Duodenal mucosa (tissue), 2 donors: ENCODE data around the gene HOXB9.

Experiments used
- H3K27ac ChIP-seq: one replicate; pipeline ENCODE4 v1.7.0; 2013; ENCODE audit warnings: low read depth, low read length
- H3K27me3 ChIP-seq, 2 donors: one replicate each; pipeline ENCODE4 v1.7.0; 2013; ENCODE audit warnings: low read length in 2 of 2, control low read depth in 1 of 2; ENCODE audit not compliant: insufficient read depth in 2 of 2, control insufficient read depth in 1 of 2
- H3K36me3 ChIP-seq, 2 donors: one replicate each; pipeline ENCODE4 v1.7.0; 2013; ENCODE audit warnings: low read length in 2 of 2, control low read depth in 1 of 2; ENCODE audit not compliant: insufficient read depth in 2 of 2, control insufficient read depth in 1 of 2
- H3K4me1 ChIP-seq, 2 donors: one replicate each; pipeline ENCODE4 v1.7.0; 2013; ENCODE audit warnings: low read length in 2 of 2, control low read depth in 1 of 2; ENCODE audit not compliant: insufficient read depth in 2 of 2, control insufficient read depth in 1 of 2
- H3K4me3 ChIP-seq, 2 donors: one replicate each; pipeline ENCODE4 v1.7.0; 2013; ENCODE audit warnings: low read length in 2 of 2, low read depth in 1 of 2
- H3K9ac ChIP-seq, 2 donors: one replicate each; pipeline ENCODE4 v1.7.0; 2013; ENCODE audit warnings: low read length in 2 of 2, low read depth in 1 of 2
- H3K9me3 ChIP-seq, 2 donors: one replicate each; pipeline ENCODE4 v1.7.0; 2013; ENCODE audit warnings: low read length in 2 of 2, control low read depth in 1 of 2; ENCODE audit not compliant: control insufficient read depth in 1 of 2

The HOXB9 gene

GRCh38 chr17:48645639-48646182 is 19.6 kb upstream of the HOXB9 start:
- peaks cover 72 to 82% of the 10 kb centered on the region in 2 donors for H3K27me3 ChIP-seq
- H3K9ac ChIP-seq: no peak overlapping the region
- H3K9me3 ChIP-seq: no peaks in the 10 kb centered on the region
- no peak overlapping the region for H3K4me3 ChIP-seq
- H3K27ac ChIP-seq: no peak overlapping the region
- peaks cover 0 to 12% of the 10 kb centered on the region in 2 donors for H3K4me1 ChIP-seq
- no peaks in the 10 kb centered on the region for H3K36me3 ChIP-seq

DNA sequence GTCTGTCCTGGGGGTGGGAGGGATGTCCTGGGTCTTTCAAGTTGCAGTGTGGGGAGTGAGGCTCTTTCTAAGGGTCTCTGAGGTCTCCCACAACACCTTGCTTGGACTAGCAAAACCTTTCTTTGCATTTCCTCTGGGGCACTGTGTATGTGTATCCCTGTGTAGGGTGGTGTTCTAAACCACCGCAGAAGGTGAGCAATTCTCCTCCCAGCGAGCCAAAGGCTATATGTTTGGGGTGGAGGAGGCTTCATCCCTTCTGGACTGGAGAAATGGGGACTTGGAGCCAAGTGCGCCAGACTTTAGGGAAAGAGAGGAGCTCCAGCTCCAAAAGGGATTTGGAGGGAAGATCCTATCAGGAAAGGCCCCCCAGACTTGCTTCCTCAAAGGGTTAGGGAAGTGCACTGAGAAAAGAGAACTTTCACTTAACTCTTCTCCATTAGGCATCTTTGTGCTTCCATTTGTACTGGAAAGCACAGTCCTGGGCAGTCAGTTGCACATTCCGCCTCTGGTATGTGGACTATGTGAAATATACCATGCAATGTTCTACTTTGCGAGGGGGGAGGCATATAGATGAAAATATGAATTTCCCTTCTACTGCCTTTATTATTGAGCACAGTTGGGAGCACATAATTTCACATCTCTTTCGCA is 18.9 kb upstream of the HOXB9 start:
- Histone ChIP-seq H3K9ac (no peak overlapping the region), H3K36me3 (no peaks in the 10 kb centered on the region), H3K27ac (no peak overlapping the region), H3K4me3 (no peak overlapping the region), H3K9me3 (no peaks in the 10 kb centered on the region), H3K27me3 (peaks cover 79 to 89% of the 10 kb centered on the region in 2 donors), H3K4me1 (peaks cover 0 to 12% of the 10 kb centered on the region in 2 donors)

DNA sequence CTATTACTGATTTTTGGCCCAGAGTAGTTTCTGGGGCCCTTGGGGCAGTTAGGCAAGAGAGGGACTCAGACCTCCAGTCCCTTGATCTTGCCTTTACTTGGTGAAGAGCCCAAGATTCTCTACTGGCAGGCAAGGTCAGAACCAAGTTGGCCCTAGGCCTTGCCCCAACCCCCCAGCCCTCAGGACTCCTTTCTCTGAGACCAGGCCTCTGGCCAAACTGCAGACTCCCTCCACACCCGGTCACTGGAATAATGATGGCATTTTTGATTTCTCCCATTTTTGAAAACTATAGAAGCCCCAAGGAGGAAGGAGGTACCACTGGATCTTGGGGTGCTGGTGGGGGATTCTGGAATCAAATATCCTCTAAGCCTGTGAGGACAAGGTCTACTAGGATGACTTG is 18.0 kb upstream of the HOXB9 start:
- H3K9ac ChIP-seq: no peak overlapping the region
- H3K4me1 ChIP-seq: peaks cover 0 to 12% of the 10 kb centered on the region in 2 donors
- H3K27me3 ChIP-seq: peaks cover 87 to 92% of the 10 kb centered on the region in 2 donors
- H3K4me3 ChIP-seq: no peak overlapping the region
- H3K36me3 ChIP-seq: no peaks in the 10 kb centered on the region
- H3K27ac ChIP-seq: no peak overlapping the region
- no peaks in the 10 kb centered on the region for H3K9me3 ChIP-seq

- no peaks in the 10 kb centered on the region for H3K36me3 ChIP-seq
- H3K4me3 ChIP-seq: no peak overlapping the region
- peaks cover 0 to 12% of the 10 kb centered on the region in 2 donors for H3K4me1 ChIP-seq
- H3K27ac ChIP-seq: no peak overlapping the region
- peaks cover 92 to 96% of the 10 kb centered on the region in 2 donors for H3K27me3 ChIP-seq
- no peak overlapping the region for H3K9ac ChIP-seq
- no peaks in the 10 kb centered on the region for H3K9me3 ChIP-seq
These were observed 17.5 kb upstream of the HOXB9 start for GRCh38 chr17:48643697-48644012.

GRCh38 chr17:48642843-48643696 is 16.9 kb upstream of the HOXB9 start:
- Histone ChIP-seq H3K4me3 (no peak overlapping the region), H3K36me3 (no peaks in the 10 kb centered on the region), H3K9ac (no peak overlapping the region), H3K9me3 (no peaks in the 10 kb centered on the region), H3K27ac (no peak overlapping the region), H3K27me3 (peaks cover 94 to 96% of the 10 kb centered on the region in 2 donors), H3K4me1 (peaks cover 0 to 12% of the 10 kb centered on the region in 2 donors)

DNA sequence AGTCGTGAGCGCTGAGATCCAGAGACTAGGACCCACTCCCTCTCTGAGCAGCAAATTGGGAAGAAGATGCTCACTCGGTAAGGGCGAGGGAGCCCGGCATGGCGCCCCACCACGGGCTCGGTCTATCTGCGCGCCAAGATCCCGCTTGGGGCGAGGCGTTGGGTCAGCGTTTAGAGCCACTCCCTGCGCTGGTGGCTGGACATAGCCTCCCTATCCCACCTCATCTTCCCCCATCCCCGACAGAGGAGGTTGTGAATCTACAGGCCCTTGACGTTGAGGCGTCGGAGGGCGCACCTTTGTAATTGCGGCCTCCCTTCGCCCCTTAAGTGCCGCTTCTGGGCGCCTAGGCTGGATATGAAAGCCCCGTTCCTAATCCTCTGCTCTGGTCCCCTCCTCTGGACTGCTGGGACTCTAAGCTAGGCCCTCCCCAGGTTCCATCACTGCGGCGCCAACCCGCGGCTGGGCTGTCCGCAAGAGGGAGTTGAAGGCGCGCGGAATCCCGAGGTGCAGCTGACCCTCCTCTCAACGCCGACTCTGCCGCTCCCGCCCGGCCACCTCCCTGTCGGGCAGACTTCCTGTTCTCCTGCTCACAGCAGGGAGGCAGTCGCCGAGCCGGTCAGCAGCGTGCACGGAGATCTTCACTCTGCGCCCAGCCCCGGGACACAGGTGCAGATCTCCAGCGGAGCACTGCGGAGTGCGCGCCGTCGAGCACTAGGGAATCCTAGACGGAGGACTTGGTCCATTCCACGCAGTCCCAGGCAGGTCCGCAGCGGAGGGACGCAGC is 16.1 kb upstream of the HOXB9 start:
- Histone ChIP-seq H3K9ac (no peak overlapping the region), H3K27me3 (peaks cover 94 to 99% of the 10 kb centered on the region in 2 donors), H3K36me3 (no peaks in the 10 kb centered on the region), H3K4me3 (no peak overlapping the region), H3K4me1 (peaks cover 0 to 7% of the 10 kb centered on the region in 2 donors), H3K27ac (no peak overlapping the region), H3K9me3 (no peaks in the 10 kb centered on the region)

GRCh38 chr17:48641541-48642058 is 15.4 kb upstream of the HOXB9 start:
- Histone ChIP-seq H3K36me3 (no peaks in the 10 kb centered on the region), H3K9me3 (no peaks in the 10 kb centered on the region), H3K27ac (no peak overlapping the region), H3K4me3 (no peak overlapping the region), H3K4me1 (peaks cover 0 to 5% of the 10 kb centered on the region in 2 donors), H3K27me3 (peaks cover 96 to 99% of the 10 kb centered on the region in 2 donors), H3K9ac (no peak overlapping the region)

DNA sequence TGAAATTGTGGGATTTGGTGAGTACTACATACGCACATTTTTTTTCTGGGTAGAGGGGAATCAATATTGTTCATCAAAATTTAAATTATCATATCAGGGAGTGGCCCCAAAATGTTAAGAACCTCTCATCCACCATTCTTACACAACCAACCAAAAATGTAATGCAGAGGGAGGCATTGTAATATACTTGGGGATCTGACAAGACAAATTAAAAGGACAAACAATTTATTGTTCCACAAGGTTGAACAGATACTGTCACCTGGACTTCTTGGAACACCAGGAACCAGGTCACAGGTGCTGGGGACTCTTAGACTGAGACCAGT is 14.7 kb upstream of the HOXB9 start:
- no peaks in the 10 kb centered on the region for H3K4me1 ChIP-seq
- peaks cover 91 to 99% of the 10 kb centered on the region in 2 donors for H3K27me3 ChIP-seq
- no peak overlapping the region for H3K27ac ChIP-seq
- no peaks in the 10 kb centered on the region for H3K36me3 ChIP-seq
- H3K9me3 ChIP-seq: no peaks in the 10 kb centered on the region
- H3K9ac ChIP-seq: no peak overlapping the region
- H3K4me3 ChIP-seq: no peak overlapping the region

GRCh38 chr17:48639982-48640857 is 14.1 kb upstream of the HOXB9 start:
- H3K9ac ChIP-seq: no peak overlapping the region
- no peak overlapping the region for H3K27ac ChIP-seq
- H3K36me3 ChIP-seq: no peaks in the 10 kb centered on the region
- H3K4me1 ChIP-seq: no peaks in the 10 kb centered on the region
- no peak overlapping the region for H3K4me3 ChIP-seq
- H3K27me3 ChIP-seq: peaks cover 91 to 99% of the 10 kb centered on the region in 2 donors
- H3K9me3 ChIP-seq: no peaks in the 10 kb centered on the region
